Measurements from ENCODE around the gene PLAGL2. TPM values are rescaled to one million over a fixed set of nuclear protein-coding genes. Genes with fewer than 3 reads are reported as not detected.
A peak's percentile ranks its signal among the peaks of the same experiment; 100 is the strongest.
"Not testable (repeated sequence)": the region's sequence is repeated elsewhere in the genome, so short reads cannot be mapped to it uniquely, and the experiment has no call there.

PLAGL2 gene
- total and polyA plus RNA-seq, 2 donors = 2.8 to 5.0 TPM

- Histone ChIP-seq H3K27me3 (ENCODE audit: control insufficient read depth in 2 of 2, insufficient read depth in 1 of 2, low read length in 1 of 2) (no peaks in the 10 kb centered on the region), H3K4me3 (ENCODE audit: low read length in 2 of 2) (no peak overlapping the region), H3K27ac (ENCODE audit: low read depth in 1 of 2, low read length in 1 of 2) (no peak overlapping the region), H3K36me3 (ENCODE audit: control insufficient read depth in 2 of 2, insufficient read depth in 2 of 2, low read length in 1 of 2) (no peaks in the 10 kb centered on the region), H3K4me1 (ENCODE audit: control insufficient read depth in 2 of 2, insufficient read depth in 2 of 2, low read length in 2 of 2) (peaks cover under 1 to 3% of the 10 kb centered on the region in 2 donors), H3K9me3 (ENCODE audit: control insufficient read depth in 2 of 2, insufficient read depth in 1 of 2, low read length in 1 of 2) (no peaks in the 10 kb centered on the region)
- no peak for DNase-seq (ENCODE audit: low read depth in 6 of 9, low spot score in 9 of 9)
- 96% methylated on average over 4 of the region's 4 CpGs for WGBS
Observed at GRCh38 chr20:32183947-32184635, 23.5 kb downstream of the PLAGL2 start.

DNA sequence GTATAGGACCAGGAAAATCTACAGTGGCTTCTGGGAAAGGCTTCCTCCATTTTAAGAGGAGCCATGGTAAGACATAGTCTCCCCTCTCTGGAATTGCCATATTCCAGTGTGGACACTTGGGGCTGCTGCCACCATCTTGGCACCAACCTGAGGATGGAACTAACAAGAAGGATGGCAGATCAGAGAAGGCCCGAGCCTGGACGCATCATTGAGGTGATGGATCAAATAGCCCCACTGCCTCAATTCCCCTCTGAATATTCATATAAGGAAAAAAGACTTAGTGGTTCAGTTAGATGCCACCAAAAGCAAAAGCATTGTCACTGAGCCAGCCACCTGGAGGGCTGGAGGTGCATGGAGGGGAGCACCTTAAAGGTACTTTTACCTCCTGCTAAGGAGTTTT lies 25.9 kb downstream of the PLAGL2 start:
- no peak overlapping the region for H3K27ac ChIP-seq (ENCODE audit: low read depth in 1 of 2, low read length in 1 of 2)
- H3K27me3 ChIP-seq (ENCODE audit: control insufficient read depth in 2 of 2, insufficient read depth in 1 of 2, low read length in 1 of 2) = no peaks in the 10 kb centered on the region
- H3K9me3 ChIP-seq (ENCODE audit: control insufficient read depth in 2 of 2, insufficient read depth in 1 of 2, low read length in 1 of 2) = no peaks in the 10 kb centered on the region
- WGBS = 97% methylated on average over 2 of the region's 2 CpGs
- no peak overlapping the region for H3K4me3 ChIP-seq (ENCODE audit: low read length in 2 of 2)
- no peak for DNase-seq (ENCODE audit: low read depth in 6 of 9, low spot score in 9 of 9)
- no peaks in the 10 kb centered on the region for H3K4me1 ChIP-seq (ENCODE audit: control insufficient read depth in 2 of 2, insufficient read depth in 2 of 2, low read length in 2 of 2)
- H3K36me3 ChIP-seq (ENCODE audit: control insufficient read depth in 2 of 2, insufficient read depth in 2 of 2, low read length in 1 of 2) = no peaks in the 10 kb centered on the region

DNA sequence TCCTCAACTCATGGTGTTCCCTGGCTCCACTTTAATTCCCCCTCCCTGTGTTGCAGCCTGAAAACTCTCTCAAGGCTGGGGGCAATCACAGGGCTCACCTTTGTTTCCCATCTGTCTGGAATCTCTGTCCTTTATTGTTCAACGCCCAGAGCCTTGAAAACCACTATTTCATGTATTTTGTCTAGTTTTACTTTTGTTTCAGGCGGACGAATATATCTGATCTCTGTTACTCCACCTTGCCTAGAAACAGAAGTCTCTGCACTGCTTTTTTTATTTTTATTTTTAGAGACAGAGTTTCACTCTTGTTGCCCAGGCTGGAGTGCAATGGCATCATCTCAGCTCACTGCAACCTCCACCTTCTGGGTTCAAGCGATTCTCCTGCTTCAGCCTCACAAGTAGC lies 27.6 kb downstream of the PLAGL2 start:
- Histone ChIP-seq H3K4me1 (ENCODE audit: control insufficient read depth in 2 of 2, insufficient read depth in 2 of 2, low read length in 2 of 2) (no peaks in the 10 kb centered on the region), H3K27ac (ENCODE audit: low read depth in 1 of 2, low read length in 1 of 2) (no peak overlapping the region), H3K9me3 (ENCODE audit: control insufficient read depth in 2 of 2, insufficient read depth in 1 of 2, low read length in 1 of 2) (no peaks in the 10 kb centered on the region), H3K4me3 (ENCODE audit: low read length in 2 of 2) (no peak overlapping the region), H3K27me3 (ENCODE audit: control insufficient read depth in 2 of 2, insufficient read depth in 1 of 2, low read length in 1 of 2) (no peaks in the 10 kb centered on the region), H3K36me3 (ENCODE audit: control insufficient read depth in 2 of 2, insufficient read depth in 2 of 2, low read length in 1 of 2) (no peaks in the 10 kb centered on the region)
- WGBS = 96% methylated on average over 4 of the region's 4 CpGs
- DNase-seq (ENCODE audit: low read depth in 6 of 9, low spot score in 9 of 9) = no peak

DNA sequence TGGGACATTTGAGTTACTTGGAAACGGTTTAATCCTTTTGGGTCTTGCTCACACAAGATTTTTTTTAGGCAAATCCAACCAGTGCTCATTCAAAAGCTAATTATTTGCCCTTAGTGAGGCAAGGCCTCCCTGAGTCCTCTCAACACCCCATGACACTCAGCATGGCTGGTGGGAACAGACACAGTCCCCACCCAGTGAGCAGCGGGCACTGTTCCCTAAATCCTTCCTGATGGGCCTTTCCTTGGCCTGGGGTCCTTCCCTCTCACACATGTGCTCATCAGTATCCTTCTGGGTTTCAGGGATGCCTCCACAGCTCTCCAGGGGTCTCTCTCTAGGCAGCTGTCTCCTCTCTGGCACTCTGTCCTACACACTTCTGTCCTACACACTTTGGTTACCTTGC lies 28.0 kb downstream of the PLAGL2 start:
- Histone ChIP-seq H3K4me3 (ENCODE audit: low read length in 2 of 2) (no peak overlapping the region), H3K27ac (ENCODE audit: low read depth in 1 of 2, low read length in 1 of 2) (peak overlapping the region in 1 of 2 donors; percentile 10), H3K4me1 (ENCODE audit: control insufficient read depth in 2 of 2, insufficient read depth in 2 of 2, low read length in 2 of 2) (no peaks in the 10 kb centered on the region), H3K9me3 (ENCODE audit: control insufficient read depth in 2 of 2, insufficient read depth in 1 of 2, low read length in 1 of 2) (no peaks in the 10 kb centered on the region), H3K36me3 (ENCODE audit: control insufficient read depth in 2 of 2, insufficient read depth in 2 of 2, low read length in 1 of 2) (no peaks in the 10 kb centered on the region), H3K27me3 (ENCODE audit: control insufficient read depth in 2 of 2, insufficient read depth in 1 of 2, low read length in 1 of 2) (no peaks in the 10 kb centered on the region)
- 95% methylated on average over 2 of the region's 2 CpGs for WGBS
- no peak for DNase-seq (ENCODE audit: low read depth in 6 of 9, low spot score in 9 of 9)

GRCh38 chr20:32177696-32178095 lies 29.8 kb downstream of the PLAGL2 start:
- not testable (repeated sequence) for H3K9me3 ChIP-seq (ENCODE audit: control insufficient read depth in 2 of 2, insufficient read depth in 1 of 2, low read length in 1 of 2); H3K27me3 ChIP-seq (ENCODE audit: control insufficient read depth in 2 of 2, insufficient read depth in 1 of 2, low read length in 1 of 2); H3K27ac ChIP-seq (ENCODE audit: low read depth in 1 of 2, low read length in 1 of 2); H3K4me1 ChIP-seq (ENCODE audit: control insufficient read depth in 2 of 2, insufficient read depth in 2 of 2, low read length in 2 of 2); H3K4me3 ChIP-seq (ENCODE audit: low read length in 2 of 2); H3K36me3 ChIP-seq (ENCODE audit: control insufficient read depth in 2 of 2, insufficient read depth in 2 of 2, low read length in 1 of 2); DNase-seq (ENCODE audit: low read depth in 6 of 9, low spot score in 9 of 9)
- 98% methylated on average over 7 of the region's 7 CpGs for WGBS

- no peak overlapping the region for H3K4me3 ChIP-seq (ENCODE audit: low read length in 2 of 2)
- no peaks in the 10 kb centered on the region for H3K27me3 ChIP-seq (ENCODE audit: control insufficient read depth in 2 of 2, insufficient read depth in 1 of 2, low read length in 1 of 2)
- no peaks in the 10 kb centered on the region for H3K4me1 ChIP-seq (ENCODE audit: control insufficient read depth in 2 of 2, insufficient read depth in 2 of 2, low read length in 2 of 2)
- no peak overlapping the region for H3K27ac ChIP-seq (ENCODE audit: low read depth in 1 of 2, low read length in 1 of 2)
- WGBS = 92% methylated on average over 2 of the region's 2 CpGs
- DNase-seq (ENCODE audit: low read depth in 6 of 9, low spot score in 9 of 9) = no peak
- peaks cover 31 to 33% of the 10 kb centered on the region in 2 donors for H3K36me3 ChIP-seq (ENCODE audit: control insufficient read depth in 2 of 2, insufficient read depth in 2 of 2, low read length in 1 of 2)
- no peaks in the 10 kb centered on the region for H3K9me3 ChIP-seq (ENCODE audit: control insufficient read depth in 2 of 2, insufficient read depth in 1 of 2, low read length in 1 of 2)
Observed at GRCh38 chr20:32168184-32168910, 39.2 kb downstream of the PLAGL2 start.

DNA sequence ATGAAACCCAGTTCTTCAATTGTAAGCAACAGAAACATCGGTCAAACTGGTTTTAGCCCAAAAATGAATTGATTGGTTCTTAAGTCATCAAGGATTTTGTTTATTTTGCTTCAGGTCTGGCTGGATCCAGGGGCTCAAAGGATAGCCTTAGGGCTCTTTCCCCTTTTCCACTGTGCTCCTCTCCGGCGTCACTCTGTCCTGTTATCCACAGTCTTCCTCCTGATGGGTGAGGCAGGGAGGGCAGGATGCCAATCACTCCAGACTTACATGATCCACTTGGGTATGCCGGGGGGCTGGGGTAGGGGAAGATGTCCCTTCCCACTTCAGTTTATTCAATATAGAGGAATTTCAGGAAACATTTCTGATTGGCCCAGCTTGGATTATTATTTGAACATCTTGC lies 40.0 kb downstream of the PLAGL2 start:
- Histone ChIP-seq H3K4me1 (ENCODE audit: control insufficient read depth in 2 of 2, insufficient read depth in 2 of 2, low read length in 2 of 2) (no peaks in the 10 kb centered on the region), H3K9me3 (ENCODE audit: control insufficient read depth in 2 of 2, insufficient read depth in 1 of 2, low read length in 1 of 2) (no peaks in the 10 kb centered on the region), H3K4me3 (ENCODE audit: low read length in 2 of 2) (no peak overlapping the region), H3K36me3 (ENCODE audit: control insufficient read depth in 2 of 2, insufficient read depth in 2 of 2, low read length in 1 of 2) (peaks cover 34 to 36% of the 10 kb centered on the region in 2 donors), H3K27ac (ENCODE audit: low read depth in 1 of 2, low read length in 1 of 2) (no peak overlapping the region), H3K27me3 (ENCODE audit: control insufficient read depth in 2 of 2, insufficient read depth in 1 of 2, low read length in 1 of 2) (no peaks in the 10 kb centered on the region)
- 98% methylated on average over 4 of the region's 4 CpGs for WGBS
- DNase-seq (ENCODE audit: low read depth in 6 of 9, low spot score in 9 of 9) = no peak

DNA sequence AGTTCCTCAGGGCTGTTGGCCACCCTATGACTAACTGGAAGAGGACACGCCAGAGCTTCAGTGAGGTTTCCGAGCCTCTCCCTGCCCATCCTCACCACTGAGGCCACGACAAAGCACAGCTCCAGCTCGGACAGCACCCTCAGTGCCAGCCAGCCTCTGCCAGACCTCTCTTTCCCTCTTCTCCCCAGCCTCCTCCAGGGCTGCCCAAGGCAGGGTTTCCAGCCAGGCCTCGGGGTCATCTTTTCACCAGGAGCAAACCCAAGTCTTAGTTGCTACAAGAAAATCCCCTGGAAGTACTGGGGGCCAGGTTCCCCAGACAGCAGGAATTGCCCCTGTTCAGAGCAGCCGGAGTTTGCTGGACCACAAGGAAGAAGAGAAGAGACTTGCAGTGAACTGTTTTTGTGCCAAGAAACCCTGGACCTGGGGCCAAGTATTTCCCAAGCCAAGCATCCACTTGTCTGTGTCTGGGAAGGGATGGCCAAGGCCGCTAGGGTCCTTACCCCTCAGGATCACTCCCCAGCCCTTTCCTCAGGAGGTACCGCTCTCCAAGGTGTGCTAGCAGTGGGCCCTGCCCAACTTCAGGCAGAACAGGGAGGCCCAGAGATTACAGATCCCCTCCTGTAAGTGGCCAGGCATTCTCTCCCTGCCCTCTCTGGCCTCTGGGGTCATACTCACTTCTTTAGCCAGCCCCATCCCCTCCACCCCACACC lies 41.6 kb downstream of the PLAGL2 start:
- H3K27ac ChIP-seq (ENCODE audit: low read depth in 1 of 2, low read length in 1 of 2) = no peak overlapping the region
- H3K36me3 ChIP-seq (ENCODE audit: control insufficient read depth in 2 of 2, insufficient read depth in 2 of 2, low read length in 1 of 2) = peaks cover 48 to 51% of the 10 kb centered on the region in 2 donors
- 97% methylated on average over 8 of the region's 8 CpGs for WGBS
- no peak for DNase-seq (ENCODE audit: low read depth in 6 of 9, low spot score in 9 of 9)
- no peaks in the 10 kb centered on the region for H3K27me3 ChIP-seq (ENCODE audit: control insufficient read depth in 2 of 2, insufficient read depth in 1 of 2, low read length in 1 of 2)
- H3K4me3 ChIP-seq (ENCODE audit: low read length in 2 of 2) = no peak overlapping the region
- no peaks in the 10 kb centered on the region for H3K9me3 ChIP-seq (ENCODE audit: control insufficient read depth in 2 of 2, insufficient read depth in 1 of 2, low read length in 1 of 2)
- H3K4me1 ChIP-seq (ENCODE audit: control insufficient read depth in 2 of 2, insufficient read depth in 2 of 2, low read length in 2 of 2) = no peaks in the 10 kb centered on the region

Measured in thymus (tissue), 11 donors.